Chondrocyte (in vitro differentiated cells): ENCODE data around the gene LOXL1. TPM values are rescaled to one million over a fixed set of nuclear protein-coding genes. Genes with fewer than 3 reads are reported as not detected.

Experiments
- DNase-seq: peaks from one replicate; pipeline ENCODE4 v3.0.0; 2021; ENCODE audit warnings: mixed read lengths, low spot score
- H3K27ac Mint-ChIP-seq: one replicate; pipeline ENCODE4 v1.8.0; 2021; ENCODE audit warnings: mild to moderate bottlenecking, moderate library complexity, mixed read lengths; ENCODE audit not compliant: unreplicated experiment
- H3K27me3 Mint-ChIP-seq: 2 replicates; pipeline ENCODE4 v1.8.0; 2021; ENCODE audit warnings: low read depth, mixed read lengths
- H3K36me3 Mint-ChIP-seq: 2 replicates; pipeline ENCODE4 v1.8.0; 2021; ENCODE audit warnings: low read depth, mixed read lengths
- H3K4me1 Mint-ChIP-seq: 2 replicates; pipeline ENCODE4 v1.8.0; 2021; ENCODE audit warnings: low read depth, mild to moderate bottlenecking, mixed read lengths
- H3K4me3 Mint-ChIP-seq: one replicate; pipeline ENCODE4 v1.8.0; 2021; ENCODE audit warnings: mild to moderate bottlenecking, moderate library complexity, mixed read lengths; ENCODE audit not compliant: unreplicated experiment
- H3K9me3 Mint-ChIP-seq: 2 replicates; pipeline ENCODE4 v1.8.0; 2021; ENCODE audit warnings: low read depth, mixed read lengths
- total RNA-seq: library from RNA; stranded (reverse); gene quantifications from 3 replicates; pipeline ENCODE4 v1.2.1, GENCODE V29; 2021
- TF ChIP-seq, protein P1 (sequence below): fragments of 200-600 bp; sonication (generic); IDR thresholded peaks from 2 replicates; pipeline ENCODE4 v1.5.0; 2021; ENCODE audit warnings: antibody characterized with exemption, mild to moderate bottlenecking, moderate library complexity

Gene LOXL1
- total RNA-seq, 1 donor from 2014 or later, result 428 TPM

DNA sequence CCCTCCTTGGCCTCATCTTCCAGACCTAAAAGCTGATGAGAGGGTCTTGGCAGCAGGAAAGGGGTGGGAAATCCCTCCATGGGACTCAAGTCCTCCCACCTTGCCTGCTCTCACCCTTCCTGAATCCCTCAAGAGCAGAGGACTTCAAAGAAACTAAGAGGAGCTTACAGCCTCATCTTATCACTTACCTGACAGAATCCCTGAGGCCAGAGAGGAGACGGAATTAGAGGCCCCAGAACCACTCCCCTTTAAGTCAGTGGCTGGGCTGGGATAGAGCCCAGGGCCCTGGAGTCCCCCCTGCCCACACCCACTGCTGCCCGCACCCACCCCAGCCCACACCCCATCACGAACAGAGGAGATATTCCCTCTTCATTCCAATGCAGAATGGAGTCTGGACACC lies 15.2 kb downstream of the LOXL1 start:
- Mint-ChIP-seq H3K27me3 (no peaks in the 10 kb centered on the region), H3K4me3 (no peak overlapping the region), H3K4me1 (peaks cover 86% of the 10 kb centered on the region), H3K36me3 (peaks cover 16% of the 10 kb centered on the region), H3K27ac (peak overlapping the region; percentile 97), H3K9me3 (no peaks in the 10 kb centered on the region)
- DNase-seq, result no peak
- TF ChIP-seq, protein P1, sequence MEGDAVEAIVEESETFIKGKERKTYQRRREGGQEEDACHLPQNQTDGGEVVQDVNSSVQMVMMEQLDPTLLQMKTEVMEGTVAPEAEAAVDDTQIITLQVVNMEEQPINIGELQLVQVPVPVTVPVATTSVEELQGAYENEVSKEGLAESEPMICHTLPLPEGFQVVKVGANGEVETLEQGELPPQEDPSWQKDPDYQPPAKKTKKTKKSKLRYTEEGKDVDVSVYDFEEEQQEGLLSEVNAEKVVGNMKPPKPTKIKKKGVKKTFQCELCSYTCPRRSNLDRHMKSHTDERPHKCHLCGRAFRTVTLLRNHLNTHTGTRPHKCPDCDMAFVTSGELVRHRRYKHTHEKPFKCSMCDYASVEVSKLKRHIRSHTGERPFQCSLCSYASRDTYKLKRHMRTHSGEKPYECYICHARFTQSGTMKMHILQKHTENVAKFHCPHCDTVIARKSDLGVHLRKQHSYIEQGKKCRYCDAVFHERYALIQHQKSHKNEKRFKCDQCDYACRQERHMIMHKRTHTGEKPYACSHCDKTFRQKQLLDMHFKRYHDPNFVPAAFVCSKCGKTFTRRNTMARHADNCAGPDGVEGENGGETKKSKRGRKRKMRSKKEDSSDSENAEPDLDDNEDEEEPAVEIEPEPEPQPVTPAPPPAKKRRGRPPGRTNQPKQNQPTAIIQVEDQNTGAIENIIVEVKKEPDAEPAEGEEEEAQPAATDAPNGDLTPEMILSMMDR, result no peak

DNA sequence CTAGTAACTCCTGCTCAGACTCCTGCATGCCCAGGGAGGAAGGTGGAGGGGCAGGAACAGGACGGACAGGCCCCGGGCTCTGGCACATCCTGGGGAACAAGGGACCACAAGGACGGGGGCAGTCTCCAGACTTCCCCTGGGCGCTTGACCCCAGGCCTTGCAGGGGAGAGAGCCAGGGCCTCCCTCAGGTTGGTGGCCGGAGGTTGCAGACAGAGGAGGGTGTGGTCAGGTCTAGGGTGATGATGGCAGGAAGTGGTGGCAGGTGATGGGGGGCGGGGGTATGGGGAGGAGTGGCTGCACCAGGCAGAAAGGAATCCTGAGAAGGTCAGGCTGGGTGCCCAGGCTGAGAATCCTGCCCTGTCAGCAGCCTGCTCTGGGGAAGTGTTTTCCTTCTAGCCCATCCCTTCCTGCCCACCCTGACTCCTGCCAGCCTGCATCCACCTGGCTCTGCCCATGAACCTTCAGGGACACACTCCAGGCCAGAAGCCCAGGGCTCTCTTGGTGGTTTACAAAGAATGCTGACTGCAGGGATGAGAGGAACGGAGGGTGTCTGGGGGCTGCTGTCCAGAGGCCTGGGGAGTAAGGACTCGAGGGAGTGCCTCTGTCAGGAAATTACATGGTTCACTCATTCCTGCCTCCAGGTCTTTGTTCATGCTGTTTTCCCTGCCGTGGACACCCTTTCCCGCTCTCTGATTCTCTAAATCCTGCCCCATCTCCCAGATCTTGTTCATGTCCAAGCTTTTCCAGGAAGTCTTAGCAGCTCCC lies 15.8 kb downstream of the LOXL1 start:
- Mint-ChIP-seq H3K4me3 (no peak overlapping the region), H3K27me3 (no peaks in the 10 kb centered on the region), H3K36me3 (peaks cover 18% of the 10 kb centered on the region), H3K9me3 (no peaks in the 10 kb centered on the region), H3K27ac (peak overlapping the region; percentile 97), H3K4me1 (peaks cover 83% of the 10 kb centered on the region)
- TF ChIP-seq, protein P1, result no peak
- DNase-seq, result peak; percentile 72

DNA sequence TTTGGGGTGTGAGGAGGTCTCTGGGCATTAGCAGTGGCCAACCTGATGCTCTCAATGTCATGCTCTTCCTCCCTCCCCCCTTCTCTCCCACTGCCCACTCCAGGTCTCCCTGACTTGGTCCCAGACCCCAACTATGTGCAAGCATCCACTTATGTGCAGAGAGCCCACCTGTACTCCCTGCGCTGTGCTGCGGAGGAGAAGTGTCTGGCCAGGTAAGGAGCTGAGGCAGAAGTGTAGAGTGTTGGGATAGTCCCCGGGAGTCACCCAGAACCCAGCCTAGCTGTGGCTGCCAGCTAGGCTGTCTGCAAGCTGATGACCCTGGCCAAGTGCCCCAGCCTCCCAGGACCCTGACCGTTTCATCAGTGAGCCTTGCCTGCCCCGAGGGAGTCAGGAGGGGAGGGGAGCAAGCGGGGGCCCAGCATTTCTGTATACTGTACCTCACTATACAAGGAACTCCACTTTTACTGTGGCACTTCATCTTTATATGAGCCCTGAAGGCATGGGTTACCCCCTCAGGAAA lies 16.5 kb downstream of the LOXL1 start:
- no peak overlapping the region for H3K4me3 Mint-ChIP-seq
- no peaks in the 10 kb centered on the region for H3K9me3 Mint-ChIP-seq
- no peaks in the 10 kb centered on the region for H3K27me3 Mint-ChIP-seq
- peaks cover 77% of the 10 kb centered on the region for H3K4me1 Mint-ChIP-seq
- peaks cover 25% of the 10 kb centered on the region for H3K36me3 Mint-ChIP-seq
- peak; percentile 34 for DNase-seq
- TF ChIP-seq, protein P1, result no peak
- H3K27ac Mint-ChIP-seq, result peak overlapping the region; percentile 97

DNA sequence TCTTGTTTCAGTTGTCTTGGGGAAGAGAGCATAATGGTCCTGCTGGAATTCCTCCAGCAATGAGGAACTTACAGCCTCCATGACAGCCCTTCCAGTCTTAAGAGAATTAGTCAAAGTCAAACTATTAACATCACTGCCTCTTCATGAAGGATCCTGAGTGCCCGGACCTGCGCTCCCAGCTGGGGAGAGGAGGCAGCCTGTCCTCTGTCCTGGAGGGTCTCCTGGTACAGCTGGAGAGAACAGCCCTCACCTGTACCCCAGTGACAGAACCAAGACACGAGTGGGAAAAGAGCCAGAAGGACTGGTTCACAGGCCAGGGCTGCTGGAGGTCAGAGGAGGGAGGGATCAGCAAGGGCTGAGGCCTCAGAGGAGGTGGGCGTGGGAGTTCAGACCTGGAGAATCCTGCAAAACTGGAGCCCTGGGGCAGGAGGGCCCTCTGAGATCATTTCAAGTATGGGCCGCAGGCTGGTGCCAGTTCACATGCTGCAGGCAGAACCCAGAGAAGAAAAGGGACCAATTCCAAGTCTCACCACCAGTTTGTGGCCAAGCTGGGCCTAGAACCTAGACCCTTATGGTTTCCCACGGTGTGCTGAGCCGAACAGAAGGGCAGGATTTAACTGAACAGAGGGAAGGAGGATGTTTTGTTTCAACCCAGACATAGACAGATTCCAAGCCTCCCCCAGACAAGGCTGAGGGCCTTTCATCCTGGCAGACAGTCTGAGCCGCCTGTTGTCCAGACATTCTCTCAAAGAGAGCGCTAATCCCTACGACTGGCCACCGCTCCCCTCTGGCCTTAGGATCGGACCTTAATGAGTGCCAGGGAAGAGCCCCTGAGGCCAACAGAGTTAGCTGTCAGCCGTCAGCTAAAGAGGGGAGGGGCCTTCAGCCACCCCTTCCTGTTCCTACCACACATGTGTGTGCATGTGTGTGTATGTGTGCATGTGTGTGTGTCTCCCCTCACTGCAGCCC lies 18.2 kb downstream of the LOXL1 start:
- Mint-ChIP-seq H3K27ac (peak overlapping the region; percentile 90), H3K4me3 (no peak overlapping the region), H3K27me3 (no peaks in the 10 kb centered on the region), H3K36me3 (peaks cover 36% of the 10 kb centered on the region), H3K4me1 (peaks cover 67% of the 10 kb centered on the region), H3K9me3 (no peaks in the 10 kb centered on the region)
- DNase-seq, result no peak
- TF ChIP-seq, protein P1, result no peak

DNA sequence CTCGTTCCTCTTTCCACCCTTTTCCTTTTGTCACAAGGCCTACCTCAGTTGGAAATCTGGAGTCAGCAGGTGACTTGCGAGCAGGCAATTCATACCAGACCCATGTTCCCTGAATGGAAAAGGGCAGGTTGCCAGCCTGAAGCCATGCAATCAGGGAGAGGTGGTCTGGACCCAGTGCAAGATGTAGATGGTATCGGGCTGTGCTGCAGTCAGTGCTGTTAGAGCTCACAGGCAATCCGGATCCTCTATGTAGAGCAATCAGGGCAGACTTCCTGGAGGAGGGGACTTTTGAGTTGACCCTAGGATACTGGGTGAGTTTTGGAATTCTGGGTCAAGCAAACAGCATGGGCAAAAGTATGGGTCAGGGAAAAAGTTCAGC lies 18.9 kb downstream of the LOXL1 start:
- Mint-ChIP-seq H3K27me3 (no peaks in the 10 kb centered on the region), H3K4me3 (no peak overlapping the region), H3K9me3 (no peaks in the 10 kb centered on the region), H3K27ac (peak overlapping the region; percentile 90), H3K36me3 (peaks cover 37% of the 10 kb centered on the region), H3K4me1 (peaks cover 67% of the 10 kb centered on the region)
- no peak for DNase-seq
- TF ChIP-seq, protein P1, result no peak
